Stimulated activated memory B cell treated with anti-CD40 and anti-IgM and Interleukin-4, amounts not matched to agents 10 μg/mL and 1 μg/mL and 100 μg/mL, for 72 hours (primary cell): Measurements from ENCODE around the gene PGBD4.
A peak's percentile ranks its signal among the peaks of the same experiment; 100 is the strongest.
"Not testable (repeated sequence)": the region's sequence is repeated elsewhere in the genome, so short reads cannot be mapped to it uniquely, and the experiment has no call there.

Experiments
- ATAC-seq: fragments of 150-1000 bp; cut with Tn5 transposase; 2 replicates; pipeline ENCODE4 v1.10.0; 2021
- H3K27ac Mint-ChIP-seq: one replicate; pipeline ENCODE4 v1.8.0; 2022; ENCODE audit warnings: mild to moderate bottlenecking, mixed read lengths
- H3K27me3 Mint-ChIP-seq: one replicate; pipeline ENCODE4 v1.8.0; 2022; ENCODE audit warnings: mixed read lengths
- H3K36me3 Mint-ChIP-seq: one replicate; pipeline ENCODE4 v1.8.0; 2022; ENCODE audit warnings: mixed read lengths
- H3K4me1 Mint-ChIP-seq: one replicate; pipeline ENCODE4 v1.8.0; 2022; ENCODE audit warnings: mixed read lengths
- H3K4me3 Mint-ChIP-seq: one replicate; pipeline ENCODE4 v1.8.0; 2022; ENCODE audit warnings: mild to moderate bottlenecking, moderate library complexity, mixed read lengths
- H3K9me3 Mint-ChIP-seq: one replicate; pipeline ENCODE4 v1.8.0; 2022; ENCODE audit warnings: mixed read lengths

Gene PGBD4

DNA sequence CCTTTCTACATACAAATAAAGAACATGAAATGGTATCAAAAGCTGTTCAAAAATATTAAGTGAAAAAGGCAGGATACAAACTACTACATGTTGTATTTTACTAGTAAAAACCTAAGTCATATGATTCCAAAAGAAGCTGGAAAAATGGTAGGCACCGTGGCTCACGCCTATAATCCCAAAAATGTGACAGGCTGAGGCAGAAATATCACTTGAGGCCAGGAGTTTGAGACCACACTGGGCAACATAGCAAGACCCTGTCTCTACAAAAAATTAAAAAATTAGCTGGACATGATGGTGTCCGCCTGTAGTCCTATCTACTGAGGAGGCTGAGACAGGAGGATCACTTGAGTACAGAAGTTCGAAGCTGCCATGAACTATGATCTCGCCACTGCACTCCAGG, 2.0 kb upstream of the PGBD4 start:
- no peak for ATAC-seq
- Mint-ChIP-seq H3K27me3 (no peaks in the 10 kb centered on the region), H3K4me1 (peaks cover 23% of the 10 kb centered on the region), H3K9me3 (no peaks in the 10 kb centered on the region), H3K4me3 (no peak overlapping the region), H3K36me3 (peaks cover 21% of the 10 kb centered on the region), H3K27ac (no peak overlapping the region)

DNA sequence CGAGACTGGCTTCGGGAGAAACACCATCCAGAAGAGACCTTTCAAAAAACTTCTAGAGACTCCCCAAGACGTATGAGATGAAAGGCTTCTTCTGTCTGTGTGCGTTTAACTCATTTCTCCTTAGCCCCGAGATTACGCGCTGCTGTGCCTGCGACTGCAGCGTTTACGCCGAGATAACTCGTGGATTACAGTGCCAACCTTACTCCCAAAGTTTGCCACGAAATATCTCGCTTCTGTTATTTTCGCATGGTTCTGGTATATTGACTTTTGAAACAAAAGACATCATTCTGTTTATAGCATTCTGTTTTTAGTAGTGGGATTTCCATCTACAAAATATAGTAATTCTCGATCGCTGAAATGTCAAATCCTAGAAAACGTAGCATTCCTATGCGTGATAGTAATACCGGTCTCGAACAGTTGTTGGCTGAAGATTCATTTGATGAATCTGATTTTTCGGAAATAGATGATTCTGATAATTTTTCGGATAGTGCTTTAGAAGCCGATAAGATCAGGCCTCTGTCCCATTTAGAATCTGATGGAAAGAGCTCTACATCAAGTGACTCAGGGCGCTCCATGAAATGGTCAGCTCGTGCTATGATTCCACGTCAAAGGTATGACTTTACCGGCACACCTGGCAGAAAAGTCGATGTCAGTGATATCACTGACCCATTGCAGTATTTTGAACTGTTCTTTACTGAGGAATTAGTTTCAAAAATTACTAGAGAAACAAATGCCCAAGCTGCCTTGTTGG, 467 bp downstream of the PGBD4 start:
- Mint-ChIP-seq H3K36me3 (peaks cover 25% of the 10 kb centered on the region), H3K4me3 (peak overlapping the region; percentile 98), H3K27me3 (no peaks in the 10 kb centered on the region), H3K4me1 (peaks cover 23% of the 10 kb centered on the region), H3K27ac (peak overlapping the region; percentile 98), H3K9me3 (no peaks in the 10 kb centered on the region)
- no peak for ATAC-seq

DNA sequence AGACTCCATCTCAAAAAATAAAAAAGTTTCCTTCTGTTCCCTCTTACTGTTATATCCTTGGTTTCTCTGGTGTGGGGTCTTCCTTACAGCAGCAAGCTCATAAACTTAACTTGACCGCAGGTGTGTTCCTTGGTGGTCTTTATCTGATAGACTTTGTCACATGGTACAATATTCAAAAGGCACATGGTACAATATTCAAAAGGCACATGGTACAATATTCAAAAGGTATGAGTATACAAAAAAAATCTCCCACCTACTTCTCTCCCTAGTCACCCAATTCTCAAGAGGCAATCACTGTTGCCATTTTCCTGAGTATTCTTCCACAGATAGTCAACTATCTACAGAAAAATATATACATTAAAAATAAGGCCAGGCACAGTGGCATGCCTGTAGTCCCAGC, 4.5 kb downstream of the PGBD4 start:
- ATAC-seq = no peak
- Mint-ChIP-seq H3K9me3 (no peaks in the 10 kb centered on the region), H3K27me3 (no peaks in the 10 kb centered on the region), H3K27ac (no peak overlapping the region), H3K4me3 (no peak overlapping the region), H3K36me3 (peaks cover 20% of the 10 kb centered on the region), H3K4me1 (peaks cover 3% of the 10 kb centered on the region)

DNA sequence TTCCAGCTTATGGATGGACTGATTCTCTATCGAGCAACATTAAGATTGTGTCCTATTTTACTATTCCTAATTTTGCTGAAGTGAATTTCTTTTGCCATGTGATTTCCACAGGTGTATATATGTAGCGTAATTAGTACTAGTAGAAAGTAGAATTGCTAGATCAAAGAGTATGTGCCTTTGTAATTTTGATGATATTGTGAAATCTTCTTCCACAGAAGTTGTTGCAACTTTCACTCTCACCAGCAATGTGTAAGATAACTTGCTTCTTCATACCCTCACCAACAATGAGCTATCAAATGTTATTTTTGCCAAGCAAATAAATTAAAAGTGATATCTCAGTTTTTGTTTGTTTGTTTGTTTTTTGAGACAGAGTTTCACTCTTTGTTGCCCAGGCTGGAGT, 5.4 kb downstream of the PGBD4 start:
- H3K9me3 Mint-ChIP-seq = no peaks in the 10 kb centered on the region
- no peaks in the 10 kb centered on the region for H3K27me3 Mint-ChIP-seq
- no peak overlapping the region for H3K27ac Mint-ChIP-seq
- H3K36me3 Mint-ChIP-seq = peaks cover 20% of the 10 kb centered on the region
- no peak for ATAC-seq
- H3K4me3 Mint-ChIP-seq = no peak overlapping the region
- no peaks in the 10 kb centered on the region for H3K4me1 Mint-ChIP-seq

DNA sequence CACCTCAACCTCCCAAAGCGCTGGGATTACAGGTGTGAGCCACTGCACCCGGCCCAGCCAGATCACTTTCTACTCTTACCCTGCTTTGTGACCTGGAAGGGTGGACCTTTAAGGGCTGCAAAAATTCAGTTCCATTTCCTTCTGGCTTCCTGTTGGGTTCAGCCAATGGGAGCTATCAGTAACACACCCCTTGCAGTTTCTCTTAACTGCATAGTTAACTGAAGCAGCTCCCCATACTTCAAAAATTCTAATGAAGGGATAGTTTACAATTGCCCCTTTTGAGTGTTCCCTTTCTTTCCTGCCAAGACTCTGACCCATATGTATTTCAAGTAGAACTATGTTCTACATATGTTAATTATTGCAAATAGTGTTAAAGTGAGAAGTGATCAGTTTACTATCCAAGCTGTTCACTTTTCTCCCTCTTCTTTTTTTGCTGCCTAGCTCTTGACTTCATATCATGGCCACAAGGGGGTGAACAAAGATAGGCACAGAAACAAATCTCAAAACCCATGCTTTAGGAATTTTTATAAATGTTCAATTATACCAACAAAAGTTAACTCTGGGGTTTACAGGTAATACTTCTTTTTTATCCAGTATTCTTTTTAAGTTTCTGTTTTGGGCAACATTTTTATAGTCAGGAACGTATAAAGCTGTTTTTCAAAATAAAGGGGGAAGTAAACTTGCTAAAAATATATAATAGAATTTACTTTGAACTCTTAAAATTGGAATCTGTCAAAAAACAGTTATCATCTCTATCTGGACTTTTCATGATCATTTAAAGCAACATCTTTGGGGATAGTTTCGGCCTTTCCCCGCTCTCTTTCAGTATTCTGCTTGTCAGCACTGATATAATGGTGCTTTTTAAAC, 8.1 kb downstream of the PGBD4 start:
- Mint-ChIP-seq H3K27me3 (peaks cover 13% of the 10 kb centered on the region), H3K27ac (no peak overlapping the region), H3K4me3 (no peak overlapping the region), H3K9me3 (no peaks in the 10 kb centered on the region), H3K36me3 (peaks cover 8% of the 10 kb centered on the region), H3K4me1 (no peaks in the 10 kb centered on the region)
- ATAC-seq = no peak

DNA sequence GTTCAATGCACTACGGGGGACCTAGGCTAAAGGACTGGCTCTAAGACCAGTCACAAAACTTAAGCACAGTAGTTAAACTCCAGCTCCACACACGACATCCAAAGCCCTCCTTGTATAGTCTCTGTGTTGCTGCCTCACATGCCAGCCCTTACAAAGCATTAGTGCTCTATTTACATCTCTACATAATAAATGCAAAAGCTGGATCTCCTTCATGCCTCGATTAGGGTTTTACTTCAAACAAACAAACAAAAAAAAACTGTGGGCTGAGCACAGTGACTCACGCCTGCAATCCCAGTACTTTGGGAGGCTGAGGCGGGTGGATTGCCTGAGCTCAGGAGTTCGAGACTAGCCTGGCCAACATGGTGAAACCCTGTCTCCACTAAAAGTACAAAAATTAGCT, 9.6 kb downstream of the PGBD4 start:
- H3K36me3 Mint-ChIP-seq = peaks cover 1% of the 10 kb centered on the region
- no peaks in the 10 kb centered on the region for H3K9me3 Mint-ChIP-seq
- peaks cover 15% of the 10 kb centered on the region for H3K27me3 Mint-ChIP-seq

DNA sequence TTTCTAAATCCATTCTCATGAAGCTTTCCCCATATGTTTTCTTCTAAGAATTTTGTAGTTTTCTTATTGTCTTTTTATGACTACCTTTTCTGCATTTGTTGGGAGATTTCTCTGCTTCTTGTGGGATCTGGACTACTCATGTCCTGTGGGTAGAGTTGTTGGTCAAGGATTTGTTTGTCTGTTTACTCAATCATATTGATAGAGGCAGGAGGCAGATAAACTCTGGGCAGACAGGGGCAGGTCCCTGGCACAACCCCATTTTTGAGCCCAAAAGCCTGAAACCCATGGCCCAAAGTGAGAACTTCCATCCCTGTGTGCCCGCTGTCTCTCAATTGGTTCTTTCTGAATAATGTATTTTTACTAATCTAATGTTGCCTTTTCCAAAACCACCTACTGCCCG, 12.3 kb downstream of the PGBD4 start:
- H3K9me3 Mint-ChIP-seq = no peaks in the 10 kb centered on the region
- H3K27me3 Mint-ChIP-seq = peaks cover 15% of the 10 kb centered on the region
- ATAC-seq = no peak
- H3K36me3 Mint-ChIP-seq = no peaks in the 10 kb centered on the region
- no peaks in the 10 kb centered on the region for H3K4me1 Mint-ChIP-seq
- H3K4me3 Mint-ChIP-seq = no peak overlapping the region
- no peak overlapping the region for H3K27ac Mint-ChIP-seq

More for the DNA sequence above, 9.6 kb downstream of the PGBD4 start:
- ATAC-seq = no peak
- no peak overlapping the region for H3K27ac Mint-ChIP-seq
- H3K4me1 Mint-ChIP-seq = no peaks in the 10 kb centered on the region
- no peak overlapping the region for H3K4me3 Mint-ChIP-seq

DNA sequence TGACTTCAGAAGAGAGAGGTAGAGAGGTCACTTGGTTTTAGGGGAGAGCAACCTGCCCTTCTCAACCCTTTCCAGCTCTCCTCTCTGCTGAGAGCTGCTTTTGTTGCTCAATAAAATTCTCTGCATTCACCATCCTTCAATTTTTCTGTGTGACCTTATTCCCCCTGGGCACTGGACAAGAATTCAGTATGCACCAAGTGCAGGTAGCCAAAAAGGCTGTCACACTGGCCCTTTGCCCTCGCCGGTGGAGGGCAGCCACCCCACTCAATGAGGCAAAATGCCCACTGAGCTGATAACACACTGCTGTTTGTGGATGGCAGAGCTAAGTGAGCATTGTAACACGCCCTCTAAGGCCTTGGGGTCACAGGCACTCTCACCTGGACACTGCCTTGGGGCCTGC, 12.9 kb downstream of the PGBD4 start:
- Mint-ChIP-seq H3K27me3 (peaks cover 15% of the 10 kb centered on the region), H3K27ac (no peak overlapping the region), H3K9me3 (no peaks in the 10 kb centered on the region), H3K4me3 (no peak overlapping the region), H3K4me1 (no peaks in the 10 kb centered on the region), H3K36me3 (no peaks in the 10 kb centered on the region)
- ATAC-seq = no peak

DNA sequence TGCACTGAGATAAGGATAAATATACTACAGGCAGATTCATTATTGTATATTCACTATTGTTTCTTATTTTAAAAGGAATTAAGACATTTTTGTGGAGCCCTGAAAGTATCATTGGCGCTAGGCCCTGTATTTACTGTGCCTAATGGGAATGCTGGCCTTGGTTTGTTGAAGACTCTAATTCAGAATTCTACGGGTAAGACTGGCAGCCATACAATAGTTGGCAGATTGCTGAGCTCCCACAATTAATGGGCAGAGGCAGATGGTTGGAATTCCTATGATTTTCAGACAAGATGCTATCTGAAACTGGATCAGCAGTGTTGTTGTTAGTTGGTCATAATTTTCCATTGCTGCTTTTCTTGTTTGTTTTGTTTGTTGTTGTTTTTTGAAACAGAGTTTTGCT, 14.7 kb downstream of the PGBD4 start:
- H3K27me3 Mint-ChIP-seq = peaks cover 32% of the 10 kb centered on the region
- H3K9me3 Mint-ChIP-seq = peaks cover 2% of the 10 kb centered on the region
- no peak for ATAC-seq
- H3K4me3 Mint-ChIP-seq = no peak overlapping the region
- H3K4me1 Mint-ChIP-seq = no peaks in the 10 kb centered on the region
- H3K36me3 Mint-ChIP-seq = no peaks in the 10 kb centered on the region
- no peak overlapping the region for H3K27ac Mint-ChIP-seq

DNA sequence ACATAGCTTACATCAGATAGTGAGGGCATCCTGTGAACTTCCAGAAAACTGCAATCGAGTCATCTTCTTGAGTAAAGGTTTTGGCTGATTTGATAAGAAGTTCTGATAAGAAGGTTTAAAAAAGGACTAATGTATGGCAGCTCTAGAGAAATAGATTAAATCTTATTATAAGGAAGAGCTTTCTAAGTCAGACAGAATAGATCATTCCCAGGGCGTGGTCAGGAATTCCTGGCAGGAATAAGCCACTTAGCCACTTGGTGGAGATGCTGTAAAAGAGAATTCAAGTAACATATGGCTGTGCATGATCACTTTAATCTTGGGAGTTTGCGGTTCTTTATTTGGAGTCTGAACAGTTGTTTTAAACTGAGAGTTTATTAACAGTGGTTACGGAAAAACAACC, 17.4 kb downstream of the PGBD4 start:
- no peak overlapping the region for H3K4me3 Mint-ChIP-seq
- no peak overlapping the region for H3K27ac Mint-ChIP-seq
- no peaks in the 10 kb centered on the region for H3K36me3 Mint-ChIP-seq

DNA sequence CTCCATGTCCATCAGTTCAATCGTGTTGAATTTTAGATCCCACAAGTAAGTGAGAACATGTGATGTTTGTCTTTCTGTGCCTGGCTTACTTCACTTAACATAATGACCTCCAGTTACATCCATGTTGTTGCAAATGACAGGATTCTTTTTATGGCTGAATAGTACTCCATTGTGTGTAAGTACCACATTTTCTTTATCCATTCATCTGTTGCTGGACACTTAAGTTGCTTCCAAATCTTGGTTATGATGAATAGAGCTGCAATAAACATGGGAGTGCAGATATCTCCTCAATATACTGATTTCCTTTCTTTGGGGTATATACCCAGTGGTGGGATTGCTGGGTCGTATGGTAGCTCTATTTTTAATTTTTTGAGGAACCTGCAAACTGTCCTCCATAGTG, 18.5 kb downstream of the PGBD4 start:
- not testable (repeated sequence) for ATAC-seq, H3K4me1 Mint-ChIP-seq, H3K27ac Mint-ChIP-seq, H3K36me3 Mint-ChIP-seq, H3K4me3 Mint-ChIP-seq, H3K9me3 Mint-ChIP-seq
- peaks cover 29% of the 10 kb centered on the region for H3K27me3 Mint-ChIP-seq

More for the DNA sequence above, 17.4 kb downstream of the PGBD4 start:
- no peak for ATAC-seq
- peaks cover 2% of the 10 kb centered on the region for H3K9me3 Mint-ChIP-seq
- peaks cover 38% of the 10 kb centered on the region for H3K27me3 Mint-ChIP-seq
- no peaks in the 10 kb centered on the region for H3K4me1 Mint-ChIP-seq

DNA sequence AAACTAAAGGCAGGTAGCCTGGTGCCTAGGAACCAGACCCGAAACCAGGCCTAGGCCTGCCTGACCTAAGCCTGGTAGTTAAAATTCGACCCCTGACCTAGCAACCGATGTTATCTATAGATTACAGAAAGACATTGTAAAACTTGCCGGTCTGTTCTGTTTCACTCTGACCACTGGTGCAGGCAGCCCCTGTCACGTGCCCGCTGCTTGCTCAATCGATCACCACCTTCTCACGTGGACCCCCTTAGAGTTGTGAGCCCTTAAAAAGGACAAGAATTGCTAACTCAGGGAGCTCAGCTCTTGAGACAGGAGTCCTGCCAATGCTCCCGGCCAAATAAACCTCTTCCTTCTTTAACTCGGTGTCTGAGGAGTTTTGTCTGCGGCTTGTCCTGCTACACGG, 19.9 kb downstream of the PGBD4 start:
- not testable (repeated sequence) for H3K4me3 Mint-ChIP-seq

DNA sequence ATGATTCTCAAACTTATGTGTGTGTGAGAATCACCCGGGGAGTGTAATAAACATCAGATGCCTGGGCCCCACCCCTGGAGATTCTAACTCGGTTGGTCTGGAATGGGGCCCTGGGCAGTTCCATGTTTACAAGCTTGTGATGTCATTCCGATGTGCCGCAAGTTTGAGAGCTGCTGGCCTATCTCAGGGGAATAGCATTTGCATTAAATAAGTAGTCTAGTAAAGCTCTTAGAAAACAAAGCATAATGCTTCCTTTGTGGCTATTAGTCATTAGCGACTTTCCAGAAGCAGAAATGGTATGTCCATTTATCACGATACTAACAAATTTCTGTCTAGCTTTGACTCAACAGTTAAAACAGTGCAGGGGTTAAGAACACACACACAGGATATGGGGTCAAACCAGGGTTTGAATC, 20.9 kb downstream of the PGBD4 start:
- H3K4me3 Mint-ChIP-seq = no peak overlapping the region
- no peaks in the 10 kb centered on the region for H3K4me1 Mint-ChIP-seq
- peaks cover 2% of the 10 kb centered on the region for H3K9me3 Mint-ChIP-seq
- peaks cover 29% of the 10 kb centered on the region for H3K27me3 Mint-ChIP-seq
- ATAC-seq = no peak
- H3K27ac Mint-ChIP-seq = no peak overlapping the region
- H3K36me3 Mint-ChIP-seq = no peaks in the 10 kb centered on the region

More for the DNA sequence above, 19.9 kb downstream of the PGBD4 start:
- H3K36me3 Mint-ChIP-seq, ATAC-seq, H3K4me1 Mint-ChIP-seq, H3K9me3 Mint-ChIP-seq, H3K27ac Mint-ChIP-seq: not testable (repeated sequence)
- H3K27me3 Mint-ChIP-seq = peaks cover 29% of the 10 kb centered on the region

DNA sequence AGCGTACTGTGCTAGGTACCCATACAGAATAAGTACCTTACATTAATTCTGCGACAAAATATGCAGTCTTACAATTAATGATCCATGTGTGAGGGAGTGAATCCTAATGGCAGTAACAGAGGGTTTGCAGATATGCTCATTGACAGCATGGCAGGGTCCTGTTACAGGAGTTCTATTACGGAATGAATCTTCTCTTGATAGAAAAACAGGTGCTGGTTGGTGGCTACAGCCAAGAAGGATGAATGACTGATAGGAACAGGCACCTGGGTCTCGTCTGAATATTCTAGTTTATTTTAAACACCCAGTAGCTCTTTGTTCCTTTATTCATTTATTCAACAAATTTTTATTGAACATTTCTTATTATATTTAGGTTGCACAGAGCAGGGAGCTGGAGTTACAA, 22.8 kb downstream of the PGBD4 start:
- no peak for ATAC-seq
- H3K27ac Mint-ChIP-seq = no peak overlapping the region
- peaks cover 29% of the 10 kb centered on the region for H3K27me3 Mint-ChIP-seq
- H3K9me3 Mint-ChIP-seq = peaks cover 2% of the 10 kb centered on the region
- H3K4me1 Mint-ChIP-seq = no peaks in the 10 kb centered on the region
- H3K4me3 Mint-ChIP-seq = no peak overlapping the region
- H3K36me3 Mint-ChIP-seq = no peaks in the 10 kb centered on the region

DNA sequence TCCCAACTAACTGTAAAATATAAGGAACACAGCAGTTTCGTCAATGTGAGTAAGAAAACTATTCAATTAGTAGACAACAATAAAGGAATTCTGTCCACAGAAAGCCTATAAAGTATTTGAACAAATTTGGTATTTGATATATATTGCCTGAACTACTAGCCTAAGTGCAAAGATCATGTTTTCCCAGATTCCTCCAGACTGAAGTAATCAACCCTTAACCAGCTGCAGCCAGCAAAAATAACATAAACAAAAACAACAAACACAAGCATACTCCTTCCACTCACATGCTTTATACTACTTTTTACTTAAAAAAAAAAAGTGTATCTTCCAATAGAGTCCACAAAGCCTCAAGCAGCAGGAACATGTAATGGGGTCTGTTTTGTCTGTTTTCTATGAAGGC, 24.1 kb downstream of the PGBD4 start:
- ATAC-seq = no peak
- Mint-ChIP-seq H3K4me3 (no peak overlapping the region), H3K4me1 (no peaks in the 10 kb centered on the region), H3K27me3 (peaks cover 18% of the 10 kb centered on the region), H3K9me3 (no peaks in the 10 kb centered on the region), H3K27ac (no peak overlapping the region), H3K36me3 (no peaks in the 10 kb centered on the region)

DNA sequence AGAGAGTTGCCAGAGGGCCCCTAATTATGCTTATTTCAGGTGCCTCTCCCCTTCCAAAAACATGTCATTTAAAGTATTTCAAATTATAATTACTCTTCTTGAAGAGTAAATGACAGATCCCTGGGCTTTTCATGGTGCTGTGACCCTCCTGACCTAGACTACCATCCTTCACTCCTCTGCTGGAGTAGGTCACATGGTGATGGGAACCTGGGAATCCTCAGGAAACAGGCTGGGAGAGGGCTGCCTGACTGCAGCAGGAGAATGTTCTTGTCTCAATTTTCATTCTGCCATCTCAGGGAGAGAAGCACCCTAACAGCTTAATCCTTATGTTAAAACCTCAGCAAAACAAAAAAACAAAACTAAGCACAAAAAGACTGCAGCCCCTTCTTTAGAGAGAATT, 24.6 kb downstream of the PGBD4 start:
- Mint-ChIP-seq H3K9me3 (no peaks in the 10 kb centered on the region), H3K4me1 (no peaks in the 10 kb centered on the region), H3K27me3 (peaks cover 12% of the 10 kb centered on the region), H3K4me3 (no peak overlapping the region), H3K27ac (no peak overlapping the region), H3K36me3 (no peaks in the 10 kb centered on the region)
- ATAC-seq = no peak
